OCI-LY3 (cell line): Measurements from ENCODE around the gene ALDH1A1.

Source experiments
- H2AFZ ChIP-seq: fragments of 200-600, 300-600 bp; shearing (Covaris generic); 2 replicates; pipeline ENCODE4 v1.6.0; 2014; ENCODE audit warnings: antibody characterized with exemption, low read depth, low read length
- H3K27ac ChIP-seq: fragments of 200-600, 300-600 bp; sonication (generic); 2 replicates; pipeline ENCODE4 v1.5.1; 2014; ENCODE audit warnings: mild to moderate bottlenecking, low read length, moderate library complexity, mixed read lengths
- H3K27me3 ChIP-seq: fragments of 200-600, 300-600 bp; sonication (generic); 2 replicates; pipeline ENCODE4 v1.6.1; 2014; ENCODE audit warnings: low read depth, low read length, mixed read lengths
- H3K36me3 ChIP-seq: fragments of 200-600, 300-600 bp; sonication (generic); replicated peaks from 2 replicates; pipeline ENCODE3; 2014; ENCODE audit warnings: low read depth, low read length, mixed read lengths
- H3K4me1 ChIP-seq: fragments of 300-600, 200-600 bp; sonication (generic); 2 replicates; pipeline ENCODE4 v1.6.1; 2014; ENCODE audit warnings: low read length, mixed read lengths
- H3K4me2 ChIP-seq: fragments of 200-600, 300-600 bp; sonication (generic); 2 replicates; pipeline ENCODE4 v1.6.1; 2014; ENCODE audit warnings: low read length, mixed read lengths
- H3K4me3 ChIP-seq: fragments of 300-600, 200-600 bp; sonication (generic); 2 replicates; pipeline ENCODE4 v1.5.1; 2014; ENCODE audit warnings: antibody characterized with exemption, mild to moderate bottlenecking, low read length, moderate library complexity
- H3K79me2 ChIP-seq: fragments of 300-600, 200-600 bp; shearing (Covaris generic); 2 replicates; pipeline ENCODE4 v1.6.1; 2014; ENCODE audit warnings: mild to moderate bottlenecking, low read length, mixed read lengths
- H3K9ac ChIP-seq: fragments of 300-600, 200-600 bp; shearing (Covaris generic); 2 replicates; pipeline ENCODE4 v1.6.0; 2014; ENCODE audit warnings: mild to moderate bottlenecking, low read length, moderate library complexity
- H3K9me3 ChIP-seq: fragments of 200-600, 300-600 bp; shearing (Covaris generic); 2 replicates; pipeline ENCODE4 v1.6.1; 2014; ENCODE audit warnings: low read length, mixed read lengths; ENCODE audit not compliant: insufficient read depth
- H4K20me1 ChIP-seq: fragments of 200-600, 300-600 bp; sonication (generic); 2 replicates; pipeline ENCODE4 v1.6.1; 2016; ENCODE audit warnings: low read length, mixed read lengths; ENCODE audit not compliant: insufficient read depth
- EZH2phosphoT487 ChIP-seq: fragments of 200-600 bp; shearing (Covaris generic); IDR thresholded peaks from 2 replicates; pipeline ENCODE4 v1.6.1; 2018; ENCODE audit warnings: antibody characterized with exemption, mixed run types, low read depth
- TF ChIP-seq, protein P1 (sequence below): fragments of 200-600, 300-600 bp; sonication (generic); IDR thresholded peaks from 2 replicates; pipeline ENCODE4 v1.5.1; 2014; ENCODE audit warnings: antibody characterized with exemption, low read length, low read depth

The ALDH1A1 gene

DNA sequence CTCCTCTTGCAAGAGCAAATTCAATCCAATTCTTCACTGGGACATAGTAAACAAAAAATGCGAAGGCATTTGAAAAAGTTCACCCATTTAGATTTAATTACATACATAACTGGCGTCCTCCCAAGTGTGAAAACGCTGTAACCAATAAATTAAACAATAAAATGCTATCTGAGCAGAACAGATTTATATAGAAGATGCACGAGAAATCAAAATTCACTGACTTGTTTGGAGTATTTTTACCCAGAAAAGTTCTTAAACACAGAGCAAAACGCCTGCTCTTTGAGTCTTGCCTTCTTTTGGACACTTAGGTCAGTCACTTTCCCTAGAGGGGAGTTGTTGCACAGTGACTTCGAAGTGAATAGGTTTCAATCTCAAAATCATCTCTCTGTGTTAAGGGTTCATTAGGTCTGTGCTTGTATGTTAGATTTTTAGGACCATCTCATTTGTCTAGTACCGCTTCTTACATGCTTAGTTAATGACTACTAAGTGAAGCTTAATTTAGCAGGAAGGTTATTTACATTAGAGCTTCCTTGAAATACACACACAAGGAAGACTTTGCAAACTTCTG lies 1.9 kb downstream of the ALDH1A1 start:
- Histone ChIP-seq H3K79me2 (no peaks in the 10 kb centered on the region), H3K36me3 (no peaks in the 10 kb centered on the region), H3K9me3 (no peaks in the 10 kb centered on the region), H3K27me3 (peaks cover 25% of the 10 kb centered on the region), H3K9ac (no peak overlapping the region), H3K4me1 (peaks cover 16% of the 10 kb centered on the region; the same call in 1 of the 2 replicates), H3K27ac (no peak overlapping the region), H2AFZ (no peak overlapping the region), H3K4me2 (no peak overlapping the region), H3K4me3 (no peak overlapping the region), H4K20me1 (no peaks in the 10 kb centered on the region)
- no peak for TF ChIP-seq EZH2phosphoT487
- TF ChIP-seq, protein P1, sequence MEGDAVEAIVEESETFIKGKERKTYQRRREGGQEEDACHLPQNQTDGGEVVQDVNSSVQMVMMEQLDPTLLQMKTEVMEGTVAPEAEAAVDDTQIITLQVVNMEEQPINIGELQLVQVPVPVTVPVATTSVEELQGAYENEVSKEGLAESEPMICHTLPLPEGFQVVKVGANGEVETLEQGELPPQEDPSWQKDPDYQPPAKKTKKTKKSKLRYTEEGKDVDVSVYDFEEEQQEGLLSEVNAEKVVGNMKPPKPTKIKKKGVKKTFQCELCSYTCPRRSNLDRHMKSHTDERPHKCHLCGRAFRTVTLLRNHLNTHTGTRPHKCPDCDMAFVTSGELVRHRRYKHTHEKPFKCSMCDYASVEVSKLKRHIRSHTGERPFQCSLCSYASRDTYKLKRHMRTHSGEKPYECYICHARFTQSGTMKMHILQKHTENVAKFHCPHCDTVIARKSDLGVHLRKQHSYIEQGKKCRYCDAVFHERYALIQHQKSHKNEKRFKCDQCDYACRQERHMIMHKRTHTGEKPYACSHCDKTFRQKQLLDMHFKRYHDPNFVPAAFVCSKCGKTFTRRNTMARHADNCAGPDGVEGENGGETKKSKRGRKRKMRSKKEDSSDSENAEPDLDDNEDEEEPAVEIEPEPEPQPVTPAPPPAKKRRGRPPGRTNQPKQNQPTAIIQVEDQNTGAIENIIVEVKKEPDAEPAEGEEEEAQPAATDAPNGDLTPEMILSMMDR, result no peak

- no peak overlapping the region for H3K27ac ChIP-seq
- H2AFZ ChIP-seq, result no peak overlapping the region
- H3K27me3 ChIP-seq, result peaks cover 25% of the 10 kb centered on the region
- H3K4me2 ChIP-seq, result no peak overlapping the region
- H3K79me2 ChIP-seq, result no peaks in the 10 kb centered on the region
- H3K9me3 ChIP-seq, result no peaks in the 10 kb centered on the region
- H3K36me3 ChIP-seq, result no peaks in the 10 kb centered on the region
- no peaks in the 10 kb centered on the region for H4K20me1 ChIP-seq
- TF ChIP-seq EZH2phosphoT487, result no peak
- TF ChIP-seq, protein P1, result no peak
- H3K9ac ChIP-seq, result no peak overlapping the region
- H3K4me3 ChIP-seq, result no peak overlapping the region
- peaks cover 16% of the 10 kb centered on the region; the same call in 1 of the 2 replicates for H3K4me1 ChIP-seq
Observed at GRCh38 chr9:72949918-72950325, 2.9 kb downstream of the ALDH1A1 start.

DNA sequence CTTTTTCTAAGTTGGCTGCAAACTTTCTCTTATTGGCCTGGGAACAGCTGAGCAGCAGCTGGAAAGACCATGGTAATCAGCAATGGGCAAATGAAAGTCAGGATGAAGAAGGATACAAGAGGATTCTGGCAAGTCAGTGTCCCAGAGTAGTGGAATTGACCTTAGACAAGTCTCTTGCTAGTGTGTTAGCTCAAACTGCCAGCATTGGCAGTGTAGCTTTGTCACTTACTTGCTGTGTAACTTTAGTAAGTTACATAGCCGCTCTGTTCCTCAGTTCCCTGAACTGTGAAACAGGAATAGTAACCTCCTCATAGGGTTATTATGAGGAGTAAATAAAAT lies 3.6 kb downstream of the ALDH1A1 start:
- Histone ChIP-seq H3K9ac (no peak overlapping the region), H3K9me3 (no peaks in the 10 kb centered on the region), H3K4me1 (peaks cover 16% of the 10 kb centered on the region; the same call in 1 of the 2 replicates), H4K20me1 (no peaks in the 10 kb centered on the region), H3K27me3 (peaks cover 25% of the 10 kb centered on the region), H2AFZ (no peak overlapping the region), H3K27ac (no peak overlapping the region), H3K36me3 (no peaks in the 10 kb centered on the region), H3K4me2 (no peak overlapping the region), H3K79me2 (no peaks in the 10 kb centered on the region), H3K4me3 (no peak overlapping the region)
- TF ChIP-seq, protein P1, result no peak
- no peak for TF ChIP-seq EZH2phosphoT487

DNA sequence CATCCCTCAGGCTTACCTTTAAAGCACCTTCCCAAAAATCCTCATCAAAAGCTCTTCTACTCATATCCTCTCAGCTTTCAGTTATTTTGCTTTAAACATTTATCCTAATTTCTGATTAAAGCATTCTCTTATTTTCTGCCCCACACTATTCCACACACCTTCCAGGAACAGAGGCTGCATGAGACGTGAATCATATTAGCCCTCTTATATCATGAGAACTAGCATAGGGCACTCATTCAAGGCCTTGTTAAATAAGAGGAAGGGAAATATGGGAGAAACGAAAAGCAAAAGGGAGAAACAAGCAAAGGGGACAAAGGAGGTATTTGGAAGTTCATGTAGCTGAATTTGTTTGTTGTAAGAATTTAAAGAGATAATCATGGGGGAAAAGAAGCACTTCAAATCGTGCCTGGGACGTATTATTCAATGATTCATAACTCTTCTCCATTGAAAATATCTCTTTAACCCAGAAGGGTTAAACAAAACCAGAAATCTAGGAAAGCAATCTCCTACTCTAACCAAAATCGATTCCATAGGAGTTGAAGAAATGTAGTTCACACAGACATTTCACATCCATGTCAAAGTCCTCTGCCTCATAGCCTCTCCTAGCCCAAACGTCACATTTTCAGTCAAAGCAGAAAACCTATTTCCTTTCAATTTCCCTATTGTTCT lies 4.1 kb downstream of the ALDH1A1 start:
- Histone ChIP-seq H3K4me1 (peaks cover 11% of the 10 kb centered on the region; the same call in 1 of the 2 replicates), H3K9me3 (no peaks in the 10 kb centered on the region), H3K36me3 (no peaks in the 10 kb centered on the region), H3K9ac (no peak overlapping the region), H4K20me1 (no peaks in the 10 kb centered on the region), H3K4me2 (no peak overlapping the region), H2AFZ (no peak overlapping the region), H3K79me2 (no peaks in the 10 kb centered on the region), H3K4me3 (no peak overlapping the region), H3K27ac (no peak overlapping the region), H3K27me3 (peaks cover 25% of the 10 kb centered on the region)
- no peak for TF ChIP-seq EZH2phosphoT487
- TF ChIP-seq, protein P1, result no peak
